Caco-2 (cell line): ENCODE results near the gene ERVW-1. TPM values are rescaled to one million over a fixed set of nuclear protein-coding genes. Genes with fewer than 3 reads are reported as not detected.

Experiments
- BruUV-seq: library from RNA; stranded (reverse); fragments of 400-500 nt; replicated peaks from 2 replicates; lab custom pipeline; 2021; lab: Mats Ljungman, UMichigan
- CTCF ChIA-PET: fragments of 300-600 bp; sonication (Branson Sonifier 250); formaldehyde crosslinking; loops from one replicate; lab custom pipeline; 2022; ENCODE audit warnings: antibody characterized with exemption; lab: Charles Lee
- POLR2A ChIA-PET: fragments of 300-600 bp; sonication (Branson Sonifier 250); formaldehyde crosslinking; loops from one replicate; lab custom pipeline; 2022; ENCODE audit warnings: antibody characterized with exemption; lab: Charles Lee
- DNase-seq, 2 experiments: peaks; one replicate each; pipeline versions ENCODE4 v3.0.0 to v3.0.0-alpha.2; 2020 to 2022
- H3K27me3 ChIP-seq: replicated peaks from 2 replicates; pipeline ENCODE4 v1.6.0; 2011; ENCODE audit warnings: low read length; ENCODE audit not compliant: control insufficient read depth, insufficient read depth
- H3K36me3 ChIP-seq: 2 replicates; pipeline ENCODE4 v1.5.1; 2011; ENCODE audit warnings: low read length; ENCODE audit not compliant: control insufficient read depth, insufficient read depth
- H3K4me1 ChIP-seq: fragments of 250-450 bp; sonication (Bioruptor Pico); 2 replicates; pipeline ENCODE4 v1.5.1; 2020; ENCODE audit warnings: mild to moderate bottlenecking
- H3K4me3 ChIP-seq: 2 replicates; pipeline ENCODE4 v1.5.1; 2011; ENCODE audit warnings: low read depth, mild to moderate bottlenecking, control low read depth, low read length
- H3K9me3 ChIP-seq: fragments of 250-450 bp; sonication (Bioruptor Pico); 2 replicates; pipeline ENCODE4 v1.5.1; 2020; ENCODE audit warnings: mild to moderate bottlenecking, moderate library complexity
- H3K27ac Mint-ChIP-seq: one replicate; pipeline ENCODE4 v1.8.0; 2022; ENCODE audit warnings: mixed read lengths; ENCODE audit not compliant: unreplicated experiment
- H3K27me3 Mint-ChIP-seq: one replicate; pipeline ENCODE4 v1.8.0; 2022; ENCODE audit warnings: mixed read lengths; ENCODE audit not compliant: insufficient read depth, unreplicated experiment
- H3K36me3 Mint-ChIP-seq: one replicate; pipeline ENCODE4 v1.8.0; 2022; ENCODE audit warnings: mild to moderate bottlenecking, mixed read lengths; ENCODE audit not compliant: insufficient read depth, unreplicated experiment
- H3K4me1 Mint-ChIP-seq: one replicate; pipeline ENCODE4 v1.8.0; 2022; ENCODE audit warnings: low read depth, mixed read lengths; ENCODE audit not compliant: unreplicated experiment
- H3K4me3 Mint-ChIP-seq: one replicate; pipeline ENCODE4 v1.8.0; 2022; ENCODE audit warnings: mild to moderate bottlenecking, moderate library complexity, mixed read lengths; ENCODE audit not compliant: unreplicated experiment
- H3K9me3 Mint-ChIP-seq: one replicate; pipeline ENCODE4 v1.8.0; 2022; ENCODE audit warnings: mixed read lengths; ENCODE audit not compliant: unreplicated experiment
- intact Hi-C: fragments of 100-400 bp; cut with micrococcal nuclease; formaldehyde crosslinking; loops from one replicate; pipeline ENCODE4 v1.10.0; 2022; ENCODE audit not compliant: unreplicated experiment
- total RNA-seq: library from RNA; stranded (reverse); gene quantifications from 2 replicates; pipeline ENCODE4 v1.2.3, GENCODE V29; 2022
- TF ChIP-seq, protein P1 (sequence below), 2 experiments: fragments of 200-600 bp in 1 of 2; IDR thresholded peaks; 1 replicate in 1 of 2; 2 replicates in 1 of 2; pipeline versions ENCODE4 v1.5.1 to v1.8.0; 2011 to 2022; ENCODE audit warnings: antibody characterized with exemption in 1 of 2, control low read depth in 1 of 2, inconsistent platforms in 1 of 2, low read depth in 1 of 2, low read length in 1 of 2, mild to moderate bottlenecking in 1 of 2, moderate library complexity in 1 of 2; ENCODE audit not compliant: insufficient read depth in 1 of 2, severe bottlenecking in 1 of 2, unreplicated experiment in 1 of 2

The ERVW-1 gene
- total RNA-seq, 1 experiment from 2014 or later: not detected

DNA sequence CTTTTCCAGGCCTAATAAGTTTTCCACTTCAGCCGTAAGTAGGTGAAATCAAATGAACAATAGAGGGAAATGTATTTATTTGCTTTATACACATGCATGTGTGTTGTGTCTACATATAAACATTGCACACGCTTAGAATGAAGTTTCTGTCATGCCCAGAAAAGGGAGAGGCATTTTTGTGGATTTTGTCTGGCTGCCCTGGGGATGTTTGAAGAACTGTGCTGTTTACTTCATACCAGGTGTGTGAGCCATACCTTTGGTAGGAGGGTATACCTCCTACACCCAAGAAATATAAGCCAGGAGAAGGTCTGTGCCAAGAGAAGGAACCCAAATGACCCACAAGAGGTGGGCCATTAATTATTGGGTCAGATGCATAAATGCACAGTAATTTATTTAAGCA is 17.6 kb downstream of the ERVW-1 start:
- BruUV-seq: no TSS peak
- no peak overlapping the region for H3K4me3 Mint-ChIP-seq
- H3K4me1 Mint-ChIP-seq: peaks cover 22% of the 10 kb centered on the region
- no peak for DNase-seq
- Histone ChIP-seq H3K4me1 (peaks cover 10% of the 10 kb centered on the region), H3K27me3 (no peaks in the 10 kb centered on the region), H3K9me3 (no peaks in the 10 kb centered on the region), H3K36me3 (no peaks in the 10 kb centered on the region; the same call in 1 of the 2 replicates), H3K4me3 (no peak overlapping the region)
- POLR2A ChIA-PET: no interaction called here
- TF ChIP-seq, protein P1, sequence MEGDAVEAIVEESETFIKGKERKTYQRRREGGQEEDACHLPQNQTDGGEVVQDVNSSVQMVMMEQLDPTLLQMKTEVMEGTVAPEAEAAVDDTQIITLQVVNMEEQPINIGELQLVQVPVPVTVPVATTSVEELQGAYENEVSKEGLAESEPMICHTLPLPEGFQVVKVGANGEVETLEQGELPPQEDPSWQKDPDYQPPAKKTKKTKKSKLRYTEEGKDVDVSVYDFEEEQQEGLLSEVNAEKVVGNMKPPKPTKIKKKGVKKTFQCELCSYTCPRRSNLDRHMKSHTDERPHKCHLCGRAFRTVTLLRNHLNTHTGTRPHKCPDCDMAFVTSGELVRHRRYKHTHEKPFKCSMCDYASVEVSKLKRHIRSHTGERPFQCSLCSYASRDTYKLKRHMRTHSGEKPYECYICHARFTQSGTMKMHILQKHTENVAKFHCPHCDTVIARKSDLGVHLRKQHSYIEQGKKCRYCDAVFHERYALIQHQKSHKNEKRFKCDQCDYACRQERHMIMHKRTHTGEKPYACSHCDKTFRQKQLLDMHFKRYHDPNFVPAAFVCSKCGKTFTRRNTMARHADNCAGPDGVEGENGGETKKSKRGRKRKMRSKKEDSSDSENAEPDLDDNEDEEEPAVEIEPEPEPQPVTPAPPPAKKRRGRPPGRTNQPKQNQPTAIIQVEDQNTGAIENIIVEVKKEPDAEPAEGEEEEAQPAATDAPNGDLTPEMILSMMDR (IDR thresholded peaks at IDR 0.05; ENCODE audit: insufficient read depth in 1 of 2, low read depth in 1 of 2, low read length in 1 of 2, severe bottlenecking in 1 of 2, unreplicated experiment in 1 of 2): no peak
- intact Hi-C loops: loop anchor here (5.0 kb wide), 1 partner anchor 578 kb away; the partner anchor contains the start of gene MTERF1
- H3K36me3 Mint-ChIP-seq: peaks cover 22% of the 10 kb centered on the region
- H3K27ac Mint-ChIP-seq: no peak overlapping the region
- CTCF ChIA-PET: interaction anchor here (1.9 to 2.0 kb wide), 2 partner anchors 13 to 35 kb away, joined by 13 to 16 read pairs; partner anchors contain the start of gene GATAD1
- H3K27me3 Mint-ChIP-seq: no peaks in the 10 kb centered on the region
- no peaks in the 10 kb centered on the region for H3K9me3 Mint-ChIP-seq

DNA sequence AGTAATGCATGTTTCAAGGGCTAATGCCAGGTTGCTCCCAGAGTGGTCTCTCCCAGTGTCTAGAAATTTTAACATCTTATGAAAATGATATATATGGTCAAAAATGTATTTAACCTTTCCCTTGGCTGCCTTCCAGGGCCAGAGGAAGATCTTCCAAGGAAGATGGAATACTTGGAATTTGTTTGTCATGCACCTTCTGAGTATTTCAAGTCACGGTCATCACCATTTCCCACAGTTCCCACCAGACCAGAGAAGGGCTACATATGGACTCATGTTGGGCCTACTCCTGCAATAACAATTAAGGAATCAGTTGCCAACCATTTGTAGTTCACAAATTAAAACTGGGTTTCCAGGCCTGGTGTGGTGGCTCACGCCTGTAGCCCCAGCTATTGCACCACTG is 21.5 kb downstream of the ERVW-1 start:
- H3K9me3 ChIP-seq: no peaks in the 10 kb centered on the region
- H3K4me1 ChIP-seq: no peaks in the 10 kb centered on the region; the same call in 1 of the 2 replicates
- no peaks in the 10 kb centered on the region for H3K9me3 Mint-ChIP-seq
- BruUV-seq: no TSS peak
- H3K27me3 Mint-ChIP-seq: no peaks in the 10 kb centered on the region
- TF ChIP-seq, protein P1 (IDR thresholded peaks at IDR 0.05; ENCODE audit: insufficient read depth in 1 of 2, low read depth in 1 of 2, low read length in 1 of 2, severe bottlenecking in 1 of 2, unreplicated experiment in 1 of 2): no peak
- DNase-seq: no peak
- H3K4me3 Mint-ChIP-seq: no peak overlapping the region
- ChIA-PET CTCF (no interaction called here), POLR2A (no interaction called here)
- H3K36me3 ChIP-seq: peaks cover 6% of the 10 kb centered on the region
- peaks cover 37% of the 10 kb centered on the region for H3K36me3 Mint-ChIP-seq
- H3K4me1 Mint-ChIP-seq: peaks cover 7% of the 10 kb centered on the region
- H3K4me3 ChIP-seq: no peak overlapping the region
- intact Hi-C loops: no loop called here
- H3K27ac Mint-ChIP-seq: no peak overlapping the region
- no peaks in the 10 kb centered on the region for H3K27me3 ChIP-seq

GRCh38 chr7:92451645-92452044 is 26.1 kb downstream of the ERVW-1 start:
- no peaks in the 10 kb centered on the region for H3K9me3 ChIP-seq
- H3K4me3 ChIP-seq: no peak overlapping the region
- DNase-seq: no peak
- TF ChIP-seq, protein P1 (IDR thresholded peaks at IDR 0.05; ENCODE audit: insufficient read depth in 1 of 2, low read depth in 1 of 2, low read length in 1 of 2, severe bottlenecking in 1 of 2, unreplicated experiment in 1 of 2): no peak
- Mint-ChIP-seq H3K4me1 (peaks cover 14% of the 10 kb centered on the region), H3K9me3 (no peaks in the 10 kb centered on the region), H3K27me3 (no peaks in the 10 kb centered on the region), H3K27ac (no peak overlapping the region), H3K4me3 (no peak overlapping the region), H3K36me3 (peaks cover 57% of the 10 kb centered on the region)
- CTCF ChIA-PET: no interaction called here
- peaks cover 6% of the 10 kb centered on the region for H3K36me3 ChIP-seq
- H3K27me3 ChIP-seq: no peaks in the 10 kb centered on the region
- intact Hi-C loops: no loop called here
- POLR2A ChIA-PET: no interaction called here
- H3K4me1 ChIP-seq: peaks cover 16% of the 10 kb centered on the region
- BruUV-seq: no TSS peak
